ENCODE measurements around the gene WIPF1.

The WIPF1 gene

GRCh38 chr2:174618179-174618578 lies 20.6 kb upstream of the WIPF1 start:
- DNase-seq (ENCODE audit: low spot score): no peak

- no peak for DNase-seq (ENCODE audit: low spot score)
Measured at GRCh38 chr2:174617718-174618117, 20.1 kb upstream of the WIPF1 start.

GRCh38 chr2:174617120-174617519 lies 19.5 kb upstream of the WIPF1 start:
- DNase-seq (ENCODE audit: low spot score): no peak

- DNase-seq (ENCODE audit: low spot score): no peak
Measured at GRCh38 chr2:174615871-174616436, 18.4 kb upstream of the WIPF1 start.

- no peak for DNase-seq (ENCODE audit: low spot score)
Measured at GRCh38 chr2:174614261-174614660, 16.7 kb upstream of the WIPF1 start.

GRCh38 chr2:174613531-174613930 lies 15.9 kb upstream of the WIPF1 start:
- DNase-seq (ENCODE audit: low spot score): no peak

GRCh38 chr2:174612970-174613369 lies 15.4 kb upstream of the WIPF1 start:
- DNase-seq (ENCODE audit: low spot score): no peak

GRCh38 chr2:174611854-174612253 lies 14.2 kb upstream of the WIPF1 start:
- no peak for DNase-seq (ENCODE audit: low spot score)

- DNase-seq (ENCODE audit: low spot score): no peak
Measured at GRCh38 chr2:174611006-174611405, 13.4 kb upstream of the WIPF1 start.

- no peak for DNase-seq (ENCODE audit: low spot score)
Measured at GRCh38 chr2:174610243-174610995, 12.8 kb upstream of the WIPF1 start.

GRCh38 chr2:174609261-174609660 lies 11.7 kb upstream of the WIPF1 start:
- no peak for DNase-seq (ENCODE audit: low spot score)

- no peak for DNase-seq (ENCODE audit: low spot score)
Measured at GRCh38 chr2:174608866-174609214, 11.2 kb upstream of the WIPF1 start.

GRCh38 chr2:174607989-174608865 lies 10.6 kb upstream of the WIPF1 start:
- DNase-seq (ENCODE audit: low spot score): no peak

- no peak for DNase-seq (ENCODE audit: low spot score)
Measured at GRCh38 chr2:174607584-174607983, 10.0 kb upstream of the WIPF1 start.

- DNase-seq (ENCODE audit: low spot score): no peak
Measured at GRCh38 chr2:174606336-174606735, 8.7 kb upstream of the WIPF1 start.

GRCh38 chr2:174605687-174606086 lies 8.1 kb upstream of the WIPF1 start:
- no peak for DNase-seq (ENCODE audit: low spot score)

- no peak for DNase-seq (ENCODE audit: low spot score)
Measured at GRCh38 chr2:174603280-174603679, 5.7 kb upstream of the WIPF1 start.

- DNase-seq (ENCODE audit: low spot score): no peak
Measured at GRCh38 chr2:174602745-174603144, 5.1 kb upstream of the WIPF1 start.

- DNase-seq (ENCODE audit: low spot score): no peak
Measured at GRCh38 chr2:174600349-174600748, 2.7 kb upstream of the WIPF1 start.

GRCh38 chr2:174599310-174599921 lies 1.8 kb upstream of the WIPF1 start:
- DNase-seq (ENCODE audit: low spot score): no peak

- DNase-seq (ENCODE audit: low spot score): no peak
Measured at GRCh38 chr2:174597009-174597344, 627 bp downstream of the WIPF1 start.

GRCh38 chr2:174595891-174596397 lies 1.7 kb downstream of the WIPF1 start:
- no peak for DNase-seq (ENCODE audit: low spot score)
